ENCODE measurements around the gene TMEM178A. TPM values are rescaled to one million over a fixed set of nuclear protein-coding genes. Genes with fewer than 3 reads are reported as not detected.
A peak's percentile ranks its signal among the peaks of the same experiment; 100 is the strongest.

The TMEM178A gene
- total and polyA plus RNA-seq, 12 donors: 0.58 to 6.2 (median 2.5) TPM

DNA sequence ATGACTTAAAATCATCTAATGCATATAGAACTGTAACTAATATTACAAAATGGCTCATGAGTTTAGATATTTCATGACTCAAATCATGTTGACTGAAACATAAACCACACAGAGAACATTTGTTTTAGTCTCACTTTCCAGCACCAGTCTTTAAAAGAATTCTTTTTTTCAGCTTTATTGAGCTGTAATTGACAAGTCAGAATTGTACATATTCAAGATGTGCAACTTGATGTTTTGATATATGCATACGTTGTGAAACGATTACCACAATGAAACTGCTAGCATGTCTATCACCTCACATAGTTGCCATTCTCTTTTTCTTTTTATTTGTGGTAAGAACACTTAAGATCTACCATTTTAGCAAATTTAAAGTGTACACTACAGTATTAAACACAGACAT is 25.0 kb upstream of the TMEM178A start:
- no peaks in the 10 kb centered on the region for H3K9me3 ChIP-seq
- peaks cover 0 to 28% (median 12%) of the 10 kb centered on the region in 9 donors for H3K4me1 ChIP-seq
- no peak for TF ChIP-seq CTCF (IDR thresholded peaks at IDR 0.05)
- intact Hi-C loops (cut with DNase I): no loop called here
- H3K27me3 ChIP-seq: no peaks in the 10 kb centered on the region
- WGBS, 2 donors: 95 to 97% methylated on average over 2 of the region's 2 CpGs
- no peak for ATAC-seq
- H3K36me3 ChIP-seq: no peaks in the 10 kb centered on the region
- no peak overlapping the region for H3K4me3 ChIP-seq
- peak overlapping the region in 1 of 10 donors; percentile 34 for H3K27ac ChIP-seq
- no peak for DNase-seq

DNA sequence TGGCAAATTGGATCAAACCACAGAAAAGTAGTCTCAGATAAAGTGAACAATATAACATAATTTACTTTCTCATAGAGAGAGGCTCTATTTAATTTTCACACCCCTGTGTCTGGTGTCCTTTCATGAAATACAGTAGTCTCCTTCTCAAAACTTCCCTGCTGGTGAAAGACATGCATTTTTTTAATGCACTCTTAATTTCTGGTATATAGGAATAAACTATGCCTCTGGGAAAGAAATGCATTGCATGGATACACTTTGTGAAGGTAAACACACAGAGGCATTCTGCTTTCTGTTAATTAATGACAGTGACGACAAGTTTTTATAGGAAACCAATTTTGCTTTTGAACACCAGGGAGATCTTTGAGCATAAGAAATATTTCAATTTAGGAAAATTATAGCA is 24.1 kb upstream of the TMEM178A start:
- Histone ChIP-seq H3K36me3 (no peaks in the 10 kb centered on the region), H3K4me3 (no peak overlapping the region), H3K9me3 (no peaks in the 10 kb centered on the region), H3K4me1 (peaks cover 0 to 28% (median 12%) of the 10 kb centered on the region in 9 donors), H3K27ac (no peak overlapping the region), H3K27me3 (no peaks in the 10 kb centered on the region)
- ATAC-seq (no peak), DNase-seq (no peak)
- no peak for TF ChIP-seq CTCF (IDR thresholded peaks at IDR 0.05)
- intact Hi-C loops (cut with DNase I): no loop called here
- 92 to 94% methylated on average over 1 of the region's 1 CpG for WGBS, 2 donors

- Histone ChIP-seq H3K4me1 (peaks cover 0 to 28% (median 12%) of the 10 kb centered on the region in 9 donors), H3K36me3 (no peaks in the 10 kb centered on the region), H3K27ac (peak overlapping the region in 2 of 10 donors; percentile 3 to 14), H3K27me3 (no peaks in the 10 kb centered on the region), H3K4me3 (no peak overlapping the region), H3K9me3 (no peaks in the 10 kb centered on the region)
- 21 to 22% methylated on average over 6 of the region's 6 CpGs for WGBS, 2 donors
- DNase-seq (peak in 1 of 2 donors; percentile 28), ATAC-seq (peak; percentile 65 to 88 (median 81))
- no peak for TF ChIP-seq CTCF (IDR thresholded peaks at IDR 0.05)
- intact Hi-C loops (cut with DNase I): no loop called here
Observed at GRCh38 chr2:39642051-39642718, 23.5 kb upstream of the TMEM178A start.

DNA sequence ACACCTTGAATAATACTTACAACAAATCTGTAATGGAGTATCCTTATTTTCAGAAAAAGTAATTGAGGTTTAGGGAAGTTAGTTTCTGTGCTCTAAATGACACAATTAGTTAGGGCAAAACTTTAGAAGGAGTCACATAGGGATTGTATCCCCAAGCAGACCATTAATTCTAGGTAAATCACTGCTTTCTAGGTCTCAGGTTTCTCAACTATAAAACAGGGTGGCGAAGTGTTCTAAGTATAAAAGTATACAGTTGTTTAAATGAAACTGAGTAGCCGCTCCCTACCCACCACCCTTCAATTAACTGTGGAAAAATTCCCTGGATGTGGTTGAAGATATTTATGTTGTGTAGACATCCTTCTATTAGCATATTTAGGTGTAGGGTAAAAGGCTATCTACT is 19.9 kb upstream of the TMEM178A start:
- H3K4me3 ChIP-seq: no peak overlapping the region
- intact Hi-C loops (cut with DNase I): no loop called here
- no peak for ATAC-seq
- H3K27ac ChIP-seq: no peak overlapping the region
- TF ChIP-seq CTCF (IDR thresholded peaks at IDR 0.05): no peak
- no peaks in the 10 kb centered on the region for H3K27me3 ChIP-seq
- H3K4me1 ChIP-seq: peaks cover 0 to 17% (median 12%) of the 10 kb centered on the region in 9 donors
- no peaks in the 10 kb centered on the region for H3K36me3 ChIP-seq
- WGBS, 2 donors: 96 to 98% methylated on average over 2 of the region's 2 CpGs
- H3K9me3 ChIP-seq: no peaks in the 10 kb centered on the region
- DNase-seq: no peak
